Aorta (tissue), 5 donors: ENCODE data around the gene FAF1. TPM values are rescaled to one million over a fixed set of nuclear protein-coding genes. Genes with fewer than 3 reads are reported as not detected.
"Not testable (repeated sequence)": the region's sequence is repeated elsewhere in the genome, so short reads cannot be mapped to it uniquely, and the experiment has no call there.

Experiments used
- ATAC-seq: fragments of 200-7000 bp; cut with Tn5 transposase; one replicate; pipeline ENCODE4 v1.9.1; 2022; ENCODE audit warnings: moderate library complexity; ENCODE audit not compliant: low FRiP score
- DNase-seq, 2 donors: peaks; one replicate each; pipeline ENCODE4 v3.0.0-alpha.2; 2020
- H3K27ac ChIP-seq, 2 donors: one replicate each; pipeline ENCODE4 v1.5.1; 2013; ENCODE audit warnings: low read length in 2 of 2, mild to moderate bottlenecking in 2 of 2, moderate library complexity in 2 of 2, control low read depth in 1 of 2, inconsistent platforms in 1 of 2, low read depth in 1 of 2
- H3K27me3 ChIP-seq, 2 donors: one replicate each; pipeline ENCODE4 v1.6.1; 2013; ENCODE audit warnings: control low read depth in 1 of 2, low read length in 1 of 2, mild to moderate bottlenecking in 1 of 2, moderate library complexity in 1 of 2; ENCODE audit not compliant: insufficient read depth in 2 of 2, control insufficient read depth in 1 of 2
- H3K36me3 ChIP-seq, 2 donors: one replicate each; pipeline ENCODE4 v1.6.1; 2013; ENCODE audit warnings: control low read depth in 1 of 2, low read length in 1 of 2, mild to moderate bottlenecking in 1 of 2; ENCODE audit not compliant: insufficient read depth in 2 of 2, control insufficient read depth in 1 of 2
- H3K4me1 ChIP-seq, 2 donors: one replicate each; pipeline ENCODE4 v1.6.1; 2013; ENCODE audit warnings: low read length in 2 of 2, control low read depth in 1 of 2, mild to moderate bottlenecking in 1 of 2, moderate library complexity in 1 of 2; ENCODE audit not compliant: insufficient read depth in 2 of 2, control insufficient read depth in 1 of 2
- H3K4me3 ChIP-seq, 2 donors: one replicate each; pipeline ENCODE4 v1.5.1; 2013; ENCODE audit warnings: low read length in 2 of 2, control low read depth in 1 of 2, mild to moderate bottlenecking in 1 of 2
- H3K9me3 ChIP-seq: one replicate; pipeline ENCODE4 v1.6.1; 2013; ENCODE audit warnings: mild to moderate bottlenecking, low read length; ENCODE audit not compliant: control insufficient read depth
- WGBS, 2 donors: extraction: QIAGEN DNeasy Blood & Tissue Kit; methylation state at CpG; one replicate each; pipeline ENCODE4 v1.1.7; 2013; 5-methylcytosine and 5-hydroxymethylcytosine counted together
- intact Hi-C, 2 donors: fragments of 100-400 bp; cut with DNase I; formaldehyde crosslinking; loops; one replicate each; pipeline versions ENCODE4 v1.14.2 to v1.15.0; 2022
- polyA plus RNA-seq, 2 donors: library from polyadenylated mRNA; stranded (reverse); fragments of 200-250 nt; gene quantifications; one replicate each; pipeline ENCODE4 v1.2.3, GENCODE V29; 2013
- total RNA-seq, 2 donors: library from RNA; stranded (reverse); fragmentation: NEBNext Ultra II Directional; extraction: Animal tissue kit (Norgen Biotek cat#: 25700); gene quantifications; one replicate each; pipeline ENCODE4 v1.2.1, GENCODE V29; 2021
- donor health status: healthy with polysubstance abuse.
- donor health status: Bipolar disorder and iron deficiency.
- donor health status: DM: no; HTN: no; CAD: no.
- donor health status: DM: no; HTN: no; CAD: no.
- donor health status: DM: yes; HTN: yes; CAD: no.

The FAF1 gene
- total and polyA plus RNA-seq, 4 donors = 27.0 to 56.1 (median 43.0) TPM

GRCh38 chr1:50754764-50755163, 205.3 kb downstream of the FAF1 start:
- WGBS, 2 donors = 92 to 93% methylated on average over 1 of the region's 1 CpG
- H3K27ac ChIP-seq, H3K4me3 ChIP-seq, H3K4me1 ChIP-seq, H3K27me3 ChIP-seq, ATAC-seq, intact Hi-C loops, H3K9me3 ChIP-seq, DNase-seq, H3K36me3 ChIP-seq: not testable (repeated sequence)

GRCh38 chr1:50750021-50750619, 209.9 kb downstream of the FAF1 start:
- ATAC-seq = no peak
- Histone ChIP-seq H3K9me3 (no peaks in the 10 kb centered on the region), H3K4me3 (no peak overlapping the region), H3K27ac (no peak overlapping the region), H3K27me3 (no peaks in the 10 kb centered on the region), H3K4me1 (peaks cover 0 to 3% of the 10 kb centered on the region in 2 donors), H3K36me3 (no peaks in the 10 kb centered on the region)
- WGBS, 2 donors = 34 to 44% methylated on average over 2 of the region's 2 CpGs
- intact Hi-C loops = no loop called here
- no peak for DNase-seq

GRCh38 chr1:50747394-50747793, 212.7 kb downstream of the FAF1 start:
- peaks cover 0 to 3% of the 10 kb centered on the region in 2 donors for H3K4me1 ChIP-seq
- intact Hi-C loops = no loop called here
- no peak overlapping the region for H3K27ac ChIP-seq
- DNase-seq (no peak), ATAC-seq (no peak)
- H3K27me3 ChIP-seq = no peaks in the 10 kb centered on the region
- H3K4me3 ChIP-seq = no peak overlapping the region
- no peaks in the 10 kb centered on the region for H3K36me3 ChIP-seq
- WGBS, 2 donors = 86 to 91% methylated on average over 1 of the region's 1 CpG
- H3K9me3 ChIP-seq = no peaks in the 10 kb centered on the region

- no peaks in the 10 kb centered on the region for H3K9me3 ChIP-seq
- 79 to 96% methylated on average over 3 of the region's 3 CpGs for WGBS, 2 donors
- DNase-seq (no peak), ATAC-seq (no peak)
- H3K27me3 ChIP-seq = no peaks in the 10 kb centered on the region
- H3K4me1 ChIP-seq = no peaks in the 10 kb centered on the region
- intact Hi-C loops = no loop called here
- no peak overlapping the region for H3K4me3 ChIP-seq
- no peak overlapping the region for H3K27ac ChIP-seq
- H3K36me3 ChIP-seq = no peaks in the 10 kb centered on the region
Observed at GRCh38 chr1:50742523-50742922, 217.5 kb downstream of the FAF1 start.

GRCh38 chr1:50739125-50739524, 220.9 kb downstream of the FAF1 start:
- H3K27me3 ChIP-seq = no peaks in the 10 kb centered on the region
- intact Hi-C loops = no loop called here
- ATAC-seq = no peak
- H3K4me1 ChIP-seq = no peaks in the 10 kb centered on the region
- H3K27ac ChIP-seq = no peak overlapping the region
- DNase-seq = no peak
- no peaks in the 10 kb centered on the region for H3K36me3 ChIP-seq
- H3K9me3 ChIP-seq = no peaks in the 10 kb centered on the region
- WGBS, 2 donors = 90 to 91% methylated on average over 3 of the region's 3 CpGs
- H3K4me3 ChIP-seq = no peak overlapping the region

GRCh38 chr1:50735443-50735842, 224.6 kb downstream of the FAF1 start:
- H3K27me3 ChIP-seq = no peaks in the 10 kb centered on the region
- WGBS, 2 donors = 80 to 81% methylated on average over 2 of the region's 2 CpGs
- H3K4me1 ChIP-seq = no peaks in the 10 kb centered on the region
- H3K4me3 ChIP-seq = no peak overlapping the region
- intact Hi-C loops = no loop called here
- no peaks in the 10 kb centered on the region for H3K36me3 ChIP-seq
- ATAC-seq (no peak), DNase-seq (no peak)
- no peak overlapping the region for H3K27ac ChIP-seq
- no peaks in the 10 kb centered on the region for H3K9me3 ChIP-seq

- H3K4me1 ChIP-seq, H3K27ac ChIP-seq, DNase-seq, H3K4me3 ChIP-seq, intact Hi-C loops, H3K36me3 ChIP-seq, H3K27me3 ChIP-seq, H3K9me3 ChIP-seq, ATAC-seq: not testable (repeated sequence)
- 95% methylated on average over 4 of the region's 4 CpGs for WGBS, 2 donors
Observed at GRCh38 chr1:50727578-50727977, 232.5 kb downstream of the FAF1 start.

GRCh38 chr1:50724626-50725286, 235.3 kb downstream of the FAF1 start:
- ATAC-seq (no peak), DNase-seq (no peak)
- intact Hi-C loops = no loop called here
- Histone ChIP-seq H3K4me1 (no peaks in the 10 kb centered on the region), H3K27ac (no peak overlapping the region), H3K27me3 (no peaks in the 10 kb centered on the region), H3K4me3 (no peak overlapping the region), H3K36me3 (no peaks in the 10 kb centered on the region), H3K9me3 (no peaks in the 10 kb centered on the region)
- WGBS, 2 donors = 91% methylated on average over 4 of the region's 4 CpGs

- DNase-seq (no peak), ATAC-seq (no peak)
- Histone ChIP-seq H3K36me3 (no peaks in the 10 kb centered on the region), H3K4me1 (no peaks in the 10 kb centered on the region), H3K9me3 (no peaks in the 10 kb centered on the region), H3K27me3 (no peaks in the 10 kb centered on the region), H3K27ac (no peak overlapping the region), H3K4me3 (no peak overlapping the region)
- intact Hi-C loops = no loop called here
- WGBS, 2 donors = 87% methylated on average over 4 of the region's 4 CpGs
Observed at GRCh38 chr1:50720457-50721053, 239.5 kb downstream of the FAF1 start.
